M059J (cell line): Measurements from ENCODE around the gene NET1. TPM values are rescaled to one million over a fixed set of nuclear protein-coding genes. Genes with fewer than 3 reads are reported as not detected.
A peak's percentile ranks its signal among the peaks of the same experiment; 100 is the strongest.

ENCODE experiments used
- DNase-seq: peaks from one replicate; pipeline ENCODE4 v3.0.0-alpha.2; 2012; ENCODE audit warnings: low read depth
- total RNA-seq: library from RNA; depleted of rRNA; stranded (reverse); fragments of >200 nt; shearing (Covaris generic); gene quantifications from 2 replicates; pipeline ENCODE4 v1.2.3, GENCODE V29; 2014

NET1 gene
- total RNA-seq, 1 experiment from 2014 or later, result 16.3 TPM

GRCh38 chr10:5481121-5481520 lies 68.8 kb downstream of the NET1 start:
- DNase-seq, result no peak

GRCh38 chr10:5482016-5482415 lies 69.7 kb downstream of the NET1 start:
- DNase-seq, result no peak

- DNase-seq, result peak; percentile 8
Observed at GRCh38 chr10:5484205-5484604, 71.8 kb downstream of the NET1 start.

- DNase-seq, result no peak
Observed at GRCh38 chr10:5485290-5485689, 72.9 kb downstream of the NET1 start.

GRCh38 chr10:5485948-5486852 lies 73.8 kb downstream of the NET1 start:
- DNase-seq, result no peak

GRCh38 chr10:5486853-5487235 lies 74.5 kb downstream of the NET1 start:
- no peak for DNase-seq

- no peak for DNase-seq
Observed at GRCh38 chr10:5488272-5489161, 76.2 kb downstream of the NET1 start.

GRCh38 chr10:5490032-5490431 lies 77.7 kb downstream of the NET1 start:
- no peak for DNase-seq

- no peak for DNase-seq
Observed at GRCh38 chr10:5490698-5491464, 78.5 kb downstream of the NET1 start.

GRCh38 chr10:5491477-5491876 lies 79.1 kb downstream of the NET1 start:
- no peak for DNase-seq

GRCh38 chr10:5492322-5492855 lies 80.0 kb downstream of the NET1 start:
- DNase-seq, result no peak

GRCh38 chr10:5492929-5493576 lies 80.7 kb downstream of the NET1 start:
- no peak for DNase-seq

- no peak for DNase-seq
Observed at GRCh38 chr10:5493691-5494090, 81.3 kb downstream of the NET1 start.

- DNase-seq, result no peak
Observed at GRCh38 chr10:5494611-5495010, 82.3 kb downstream of the NET1 start.

GRCh38 chr10:5496261-5497250 lies 84.2 kb downstream of the NET1 start:
- no peak for DNase-seq

- no peak for DNase-seq
Observed at GRCh38 chr10:5497289-5497688, 84.9 kb downstream of the NET1 start.

GRCh38 chr10:5497948-5498730 lies 85.8 kb downstream of the NET1 start:
- no peak for DNase-seq

- no peak for DNase-seq
Observed at GRCh38 chr10:5498791-5499492, 86.6 kb downstream of the NET1 start.
